Lung (tissue), 12 donors: ENCODE data around the gene KIF26B. TPM values are rescaled to one million over a fixed set of nuclear protein-coding genes. Genes with fewer than 3 reads are reported as not detected.

Experiments used
- ATAC-seq: fragments of 200-7000 bp; cut with Tn5 transposase; one replicate; pipeline ENCODE4 v1.9.1; 2020; ENCODE audit warnings: moderate number of reproducible peaks; ENCODE audit not compliant: insufficient read depth, low FRiP score
- DNase-seq, 3 donors: peaks; one replicate each; pipeline ENCODE4 v3.0.0-alpha.2; 2013 to 2017
- H3K27ac ChIP-seq, 2 donors: one replicate each; pipeline ENCODE4 v1.5.1; 2013; ENCODE audit warnings: mild to moderate bottlenecking in 2 of 2, moderate library complexity in 2 of 2, control low read depth in 1 of 2, inconsistent platforms in 1 of 2, low read depth in 1 of 2, low read length in 1 of 2
- H3K27me3 ChIP-seq, 3 donors: one replicate each; pipeline ENCODE4 v1.5.1; 2013; ENCODE audit warnings: low read length in 2 of 3; ENCODE audit not compliant: control insufficient read depth in 3 of 3, insufficient read depth in 3 of 3
- H3K36me3 ChIP-seq, 4 donors: one replicate each; pipeline ENCODE4 v1.5.1; 2013; ENCODE audit warnings: low read length in 4 of 4, mild to moderate bottlenecking in 1 of 4, moderate library complexity in 1 of 4; ENCODE audit not compliant: control insufficient read depth in 4 of 4, insufficient read depth in 4 of 4
- H3K4me1 ChIP-seq, 5 donors: one replicate each; pipeline ENCODE4 v1.5.1; 2013; ENCODE audit warnings: low read length in 5 of 5, mild to moderate bottlenecking in 2 of 5, moderate library complexity in 1 of 5; ENCODE audit not compliant: control insufficient read depth in 5 of 5, insufficient read depth in 5 of 5
- H3K4me3 ChIP-seq: one replicate; pipeline ENCODE4 v1.5.1; 2013; ENCODE audit warnings: mild to moderate bottlenecking, control low read depth, moderate library complexity
- H3K9ac ChIP-seq, 2 donors: one replicate each; pipeline ENCODE4 v1.5.1; 2013; ENCODE audit warnings: low read length in 2 of 2, control low read depth in 1 of 2; ENCODE audit not compliant: insufficient read depth in 1 of 2
- H3K9me3 ChIP-seq, 4 donors: one replicate each; pipeline ENCODE4 v1.5.1; 2013; ENCODE audit warnings: low read length in 3 of 4, mild to moderate bottlenecking in 1 of 4, moderate library complexity in 1 of 4; ENCODE audit not compliant: control insufficient read depth in 4 of 4, insufficient read depth in 3 of 4
- CTCF ChIP-seq: IDR thresholded peaks from 2 replicates; pipeline ENCODE4 v1.5.1; 2012; ENCODE audit warnings: mild to moderate bottlenecking; ENCODE audit errors: control extremely low read depth, extremely low read depth
- WGBS, 2 donors: extraction: QIAGEN DNeasy Blood & Tissue Kit; methylation state at CpG; one replicate each; pipeline ENCODE4 v1.1.7; 2013; 5-methylcytosine and 5-hydroxymethylcytosine counted together
- polyA plus RNA-seq, 2 donors: library from polyadenylated mRNA; stranded (reverse); fragments of 200-250 nt; gene quantifications; one replicate each; pipeline ENCODE4 v1.2.1, GENCODE V29; 2013
- total RNA-seq, 2 donors: library from RNA; depleted of rRNA in 1 of 2; stranded (reverse); fragments of >200 nt in 1 of 2; gene quantifications; one replicate each; pipeline ENCODE4 v1.2.1, GENCODE V29; 2014 to 2021
- donor health status: control.
- donor health status: control.
- donor health status: Bipolar disorder and iron deficiency.
- donor health status: healthy.
- donor health status: DM: yes; HTN: yes; CAD: no.

KIF26B gene
- total and polyA plus RNA-seq, 4 donors: 0.61 to 6.7 (median 2.2) TPM

GRCh38 chr1:245306628-245307410 is 152.0 kb downstream of the KIF26B start:
- no peak overlapping the region for H3K27ac ChIP-seq
- no peak overlapping the region for H3K4me3 ChIP-seq
- DNase-seq: peak; percentile 56 to 86 (median 85)
- no peaks in the 10 kb centered on the region for H3K27me3 ChIP-seq
- no peaks in the 10 kb centered on the region for H3K36me3 ChIP-seq
- TF ChIP-seq CTCF: no peak
- H3K9ac ChIP-seq: peak overlapping the region in 1 of 2 donors; percentile 63
- 44 to 77% methylated on average over 12 of the region's 12 CpGs for WGBS, 2 donors
- H3K9me3 ChIP-seq: peaks cover 0 to 6% (median 0%) of the 10 kb centered on the region in 4 donors
- peaks cover 0 to 29% (median 4%) of the 10 kb centered on the region in 5 donors for H3K4me1 ChIP-seq
- ATAC-seq: no peak

GRCh38 chr1:245310571-245311531 is 156.1 kb downstream of the KIF26B start:
- peaks cover 0 to 8% (median 0%) of the 10 kb centered on the region in 4 donors for H3K9me3 ChIP-seq
- no peaks in the 10 kb centered on the region for H3K27me3 ChIP-seq
- no peak overlapping the region for H3K4me3 ChIP-seq
- H3K9ac ChIP-seq: no peak overlapping the region
- no peak overlapping the region for H3K27ac ChIP-seq
- H3K36me3 ChIP-seq: no peaks in the 10 kb centered on the region
- H3K4me1 ChIP-seq: peaks cover 0 to 23% (median 3%) of the 10 kb centered on the region in 5 donors
- ATAC-seq: no peak
- peak; percentile 34 to 69 (median 44) for DNase-seq
- no peak for TF ChIP-seq CTCF
- 15 to 31% methylated on average over 22 of the region's 22 CpGs for WGBS, 2 donors

GRCh38 chr1:245311887-245312536 is 157.2 kb downstream of the KIF26B start:
- no peak for TF ChIP-seq CTCF
- DNase-seq (no peak), ATAC-seq (no peak)
- Histone ChIP-seq H3K4me3 (no peak overlapping the region), H3K27ac (no peak overlapping the region), H3K9me3 (peaks cover 0 to 8% (median 0%) of the 10 kb centered on the region in 4 donors), H3K9ac (no peak overlapping the region), H3K27me3 (no peaks in the 10 kb centered on the region), H3K4me1 (peaks cover 0 to 16% (median 2%) of the 10 kb centered on the region in 5 donors), H3K36me3 (no peaks in the 10 kb centered on the region)
- 92% methylated on average over 8 of the region's 8 CpGs for WGBS, 2 donors
